Lung (tissue), 12 donors: ENCODE measurements around the gene FBF1. TPM values are rescaled to one million over a fixed set of nuclear protein-coding genes. Genes with fewer than 3 reads are reported as not detected.

Experiments used
- ATAC-seq: fragments of 200-7000 bp; cut with Tn5 transposase; one replicate; pipeline ENCODE4 v1.9.1; 2020; ENCODE audit warnings: moderate number of reproducible peaks; ENCODE audit not compliant: insufficient read depth, low FRiP score
- DNase-seq, 3 donors: peaks; one replicate each; pipeline ENCODE4 v3.0.0-alpha.2; 2013 to 2017
- H3K27ac ChIP-seq, 2 donors: one replicate each; pipeline ENCODE4 v1.5.1; 2013; ENCODE audit warnings: mild to moderate bottlenecking in 2 of 2, moderate library complexity in 2 of 2, control low read depth in 1 of 2, inconsistent platforms in 1 of 2, low read depth in 1 of 2, low read length in 1 of 2
- H3K27me3 ChIP-seq, 3 donors: one replicate each; pipeline ENCODE4 v1.5.1; 2013; ENCODE audit warnings: low read length in 2 of 3; ENCODE audit not compliant: control insufficient read depth in 3 of 3, insufficient read depth in 3 of 3
- H3K36me3 ChIP-seq, 4 donors: one replicate each; pipeline ENCODE4 v1.5.1; 2013; ENCODE audit warnings: low read length in 4 of 4, mild to moderate bottlenecking in 1 of 4, moderate library complexity in 1 of 4; ENCODE audit not compliant: control insufficient read depth in 4 of 4, insufficient read depth in 4 of 4
- H3K4me1 ChIP-seq, 5 donors: one replicate each; pipeline ENCODE4 v1.5.1; 2013; ENCODE audit warnings: low read length in 5 of 5, mild to moderate bottlenecking in 2 of 5, moderate library complexity in 1 of 5; ENCODE audit not compliant: control insufficient read depth in 5 of 5, insufficient read depth in 5 of 5
- H3K4me3 ChIP-seq: one replicate; pipeline ENCODE4 v1.5.1; 2013; ENCODE audit warnings: mild to moderate bottlenecking, control low read depth, moderate library complexity
- H3K9ac ChIP-seq, 2 donors: one replicate each; pipeline ENCODE4 v1.5.1; 2013; ENCODE audit warnings: low read length in 2 of 2, control low read depth in 1 of 2; ENCODE audit not compliant: insufficient read depth in 1 of 2
- H3K9me3 ChIP-seq, 4 donors: one replicate each; pipeline ENCODE4 v1.5.1; 2013; ENCODE audit warnings: low read length in 3 of 4, mild to moderate bottlenecking in 1 of 4, moderate library complexity in 1 of 4; ENCODE audit not compliant: control insufficient read depth in 4 of 4, insufficient read depth in 3 of 4
- WGBS, 2 donors: extraction: QIAGEN DNeasy Blood & Tissue Kit; methylation state at CpG; one replicate each; pipeline ENCODE4 v1.1.7; 2013; 5-methylcytosine and 5-hydroxymethylcytosine counted together
- polyA plus RNA-seq, 2 donors: library from polyadenylated mRNA; stranded (reverse); fragments of 200-250 nt; gene quantifications; one replicate each; pipeline ENCODE4 v1.2.1, GENCODE V29; 2013
- total RNA-seq, 2 donors: library from RNA; depleted of rRNA in 1 of 2; stranded (reverse); fragments of >200 nt in 1 of 2; gene quantifications; one replicate each; pipeline ENCODE4 v1.2.1, GENCODE V29; 2014 to 2021
- TF ChIP-seq, protein P1 (sequence below): IDR thresholded peaks from 2 replicates; pipeline ENCODE4 v1.5.1; 2012; ENCODE audit warnings: mild to moderate bottlenecking; ENCODE audit errors: control extremely low read depth, extremely low read depth
- donor health status: control.
- donor health status: control.
- donor health status: Bipolar disorder and iron deficiency.
- donor health status: healthy.
- donor health status: DM: yes; HTN: yes; CAD: no.

The FBF1 gene
- total and polyA plus RNA-seq, 4 donors = 4.6 to 18.7 (median 13.1) TPM

GRCh38 chr17:75920045-75920560 lies 20.7 kb downstream of the FBF1 start:
- Histone ChIP-seq H3K9ac (no peak overlapping the region), H3K4me3 (no peak overlapping the region), H3K27me3 (no peaks in the 10 kb centered on the region), H3K27ac (no peak overlapping the region), H3K4me1 (no peaks in the 10 kb centered on the region), H3K36me3 (peaks cover 0 to 4% (median 0%) of the 10 kb centered on the region in 4 donors), H3K9me3 (no peaks in the 10 kb centered on the region)
- 71 to 77% methylated on average over 11 of the region's 11 CpGs for WGBS, 2 donors
- TF ChIP-seq, protein P1, sequence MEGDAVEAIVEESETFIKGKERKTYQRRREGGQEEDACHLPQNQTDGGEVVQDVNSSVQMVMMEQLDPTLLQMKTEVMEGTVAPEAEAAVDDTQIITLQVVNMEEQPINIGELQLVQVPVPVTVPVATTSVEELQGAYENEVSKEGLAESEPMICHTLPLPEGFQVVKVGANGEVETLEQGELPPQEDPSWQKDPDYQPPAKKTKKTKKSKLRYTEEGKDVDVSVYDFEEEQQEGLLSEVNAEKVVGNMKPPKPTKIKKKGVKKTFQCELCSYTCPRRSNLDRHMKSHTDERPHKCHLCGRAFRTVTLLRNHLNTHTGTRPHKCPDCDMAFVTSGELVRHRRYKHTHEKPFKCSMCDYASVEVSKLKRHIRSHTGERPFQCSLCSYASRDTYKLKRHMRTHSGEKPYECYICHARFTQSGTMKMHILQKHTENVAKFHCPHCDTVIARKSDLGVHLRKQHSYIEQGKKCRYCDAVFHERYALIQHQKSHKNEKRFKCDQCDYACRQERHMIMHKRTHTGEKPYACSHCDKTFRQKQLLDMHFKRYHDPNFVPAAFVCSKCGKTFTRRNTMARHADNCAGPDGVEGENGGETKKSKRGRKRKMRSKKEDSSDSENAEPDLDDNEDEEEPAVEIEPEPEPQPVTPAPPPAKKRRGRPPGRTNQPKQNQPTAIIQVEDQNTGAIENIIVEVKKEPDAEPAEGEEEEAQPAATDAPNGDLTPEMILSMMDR = no peak
- no peak for DNase-seq
- ATAC-seq = no peak

DNA sequence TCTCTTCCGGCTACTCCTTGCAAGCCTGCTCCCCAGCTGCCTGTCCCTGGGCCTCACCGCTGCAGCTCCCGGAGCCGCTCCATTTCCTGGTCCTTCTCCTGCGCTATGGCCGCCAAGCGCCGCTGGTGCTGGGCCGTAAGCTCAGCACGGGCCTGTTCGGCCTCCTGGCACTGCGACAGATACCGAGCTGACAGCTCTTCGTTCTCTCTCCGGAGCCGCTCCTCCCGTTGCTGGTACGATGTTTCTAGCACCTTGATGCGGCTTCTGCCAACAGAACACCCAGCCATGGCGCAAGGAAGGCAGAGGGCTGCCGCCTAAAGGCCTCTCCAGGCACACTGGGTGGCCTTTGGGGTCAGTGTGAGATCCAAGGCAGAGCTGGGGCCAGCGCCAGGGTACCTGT lies 21.2 kb downstream of the FBF1 start:
- Histone ChIP-seq H3K4me3 (no peak overlapping the region), H3K36me3 (peaks cover 0 to 8% (median 0%) of the 10 kb centered on the region in 4 donors), H3K9me3 (no peaks in the 10 kb centered on the region), H3K4me1 (no peaks in the 10 kb centered on the region), H3K27me3 (no peaks in the 10 kb centered on the region), H3K9ac (no peak overlapping the region), H3K27ac (no peak overlapping the region)
- 92 to 93% methylated on average over 22 of the region's 22 CpGs for WGBS, 2 donors
- ATAC-seq = no peak
- TF ChIP-seq, protein P1 = no peak
- DNase-seq = no peak

DNA sequence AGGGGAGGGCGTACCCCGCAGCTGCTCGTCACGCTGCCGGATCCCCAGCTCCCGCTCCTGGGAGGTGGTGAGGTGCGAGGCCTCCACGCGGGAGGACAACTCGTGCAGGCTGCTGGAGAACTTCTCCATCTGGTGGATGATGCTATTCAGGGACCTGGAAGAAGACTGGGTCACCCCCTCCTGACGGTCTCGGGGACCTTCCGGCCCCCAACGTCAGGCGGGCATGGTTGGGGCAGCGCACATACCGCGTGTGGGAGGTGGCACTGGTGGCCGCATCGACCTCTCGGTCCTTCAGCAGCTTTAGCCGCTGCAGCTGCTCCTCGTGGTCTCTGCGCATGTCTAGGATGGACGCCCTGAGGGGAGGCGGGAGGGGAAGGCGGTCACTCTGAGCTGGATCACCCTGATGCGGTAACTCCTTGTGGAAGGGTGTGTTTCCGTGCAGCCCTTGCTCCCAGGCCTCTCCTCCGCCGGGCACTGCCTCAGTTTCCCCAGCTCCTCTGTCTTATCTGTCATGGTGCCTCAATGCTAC lies 22.9 kb downstream of the FBF1 start:
- DNase-seq (no peak), ATAC-seq (no peak)
- TF ChIP-seq, protein P1 = no peak
- H3K36me3 ChIP-seq = peaks cover 0 to 14% (median 2%) of the 10 kb centered on the region in 4 donors
- H3K9me3 ChIP-seq = no peaks in the 10 kb centered on the region
- 94 to 96% methylated on average over 31 of the region's 31 CpGs for WGBS, 2 donors
- no peak overlapping the region for H3K27ac ChIP-seq
- H3K4me1 ChIP-seq = no peaks in the 10 kb centered on the region
- no peaks in the 10 kb centered on the region for H3K27me3 ChIP-seq
- H3K4me3 ChIP-seq = no peak overlapping the region
- no peak overlapping the region for H3K9ac ChIP-seq
